WI38 (cell line): ENCODE data around the gene ABHD17B.
"Not testable (repeated sequence)": the region's sequence is repeated elsewhere in the genome, so short reads cannot be mapped to it uniquely, and the experiment has no call there.

Source experiments
- H3K4me3 ChIP-seq: 2 replicates; pipeline ENCODE4 v1.5.1; 2011; ENCODE audit warnings: low read depth, mild to moderate bottlenecking, control low read depth, low read length
- TF ChIP-seq, protein P1 (sequence below): IDR thresholded peaks from 2 replicates; pipeline ENCODE4 v1.5.1; 2012; ENCODE audit warnings: low read depth, mild to moderate bottlenecking, control low read depth, low read length

The ABHD17B gene

DNA sequence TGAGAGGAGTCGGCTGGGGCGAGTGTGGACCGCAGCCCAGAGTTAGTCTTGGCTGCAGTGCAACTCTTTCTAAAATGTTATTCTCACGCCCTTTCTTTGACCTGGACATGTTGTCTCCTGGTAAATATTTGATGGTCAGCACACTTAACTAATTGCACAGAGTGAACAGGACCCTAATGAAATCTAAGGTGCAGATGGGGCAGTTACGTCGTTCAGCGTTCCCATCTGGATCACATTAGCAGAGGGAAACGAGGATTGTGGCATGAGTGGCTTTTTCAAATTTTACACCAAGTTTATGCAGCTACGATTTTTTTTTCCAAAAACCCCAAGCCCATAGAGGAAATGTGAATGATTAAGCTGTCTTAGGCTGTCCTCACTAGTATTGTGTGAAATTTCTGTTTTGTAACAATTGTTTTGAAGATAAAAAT, 929 bp upstream of the ABHD17B start:
- TF ChIP-seq, protein P1, sequence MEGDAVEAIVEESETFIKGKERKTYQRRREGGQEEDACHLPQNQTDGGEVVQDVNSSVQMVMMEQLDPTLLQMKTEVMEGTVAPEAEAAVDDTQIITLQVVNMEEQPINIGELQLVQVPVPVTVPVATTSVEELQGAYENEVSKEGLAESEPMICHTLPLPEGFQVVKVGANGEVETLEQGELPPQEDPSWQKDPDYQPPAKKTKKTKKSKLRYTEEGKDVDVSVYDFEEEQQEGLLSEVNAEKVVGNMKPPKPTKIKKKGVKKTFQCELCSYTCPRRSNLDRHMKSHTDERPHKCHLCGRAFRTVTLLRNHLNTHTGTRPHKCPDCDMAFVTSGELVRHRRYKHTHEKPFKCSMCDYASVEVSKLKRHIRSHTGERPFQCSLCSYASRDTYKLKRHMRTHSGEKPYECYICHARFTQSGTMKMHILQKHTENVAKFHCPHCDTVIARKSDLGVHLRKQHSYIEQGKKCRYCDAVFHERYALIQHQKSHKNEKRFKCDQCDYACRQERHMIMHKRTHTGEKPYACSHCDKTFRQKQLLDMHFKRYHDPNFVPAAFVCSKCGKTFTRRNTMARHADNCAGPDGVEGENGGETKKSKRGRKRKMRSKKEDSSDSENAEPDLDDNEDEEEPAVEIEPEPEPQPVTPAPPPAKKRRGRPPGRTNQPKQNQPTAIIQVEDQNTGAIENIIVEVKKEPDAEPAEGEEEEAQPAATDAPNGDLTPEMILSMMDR = no peak
- peak overlapping the region; percentile 91 for H3K4me3 ChIP-seq

DNA sequence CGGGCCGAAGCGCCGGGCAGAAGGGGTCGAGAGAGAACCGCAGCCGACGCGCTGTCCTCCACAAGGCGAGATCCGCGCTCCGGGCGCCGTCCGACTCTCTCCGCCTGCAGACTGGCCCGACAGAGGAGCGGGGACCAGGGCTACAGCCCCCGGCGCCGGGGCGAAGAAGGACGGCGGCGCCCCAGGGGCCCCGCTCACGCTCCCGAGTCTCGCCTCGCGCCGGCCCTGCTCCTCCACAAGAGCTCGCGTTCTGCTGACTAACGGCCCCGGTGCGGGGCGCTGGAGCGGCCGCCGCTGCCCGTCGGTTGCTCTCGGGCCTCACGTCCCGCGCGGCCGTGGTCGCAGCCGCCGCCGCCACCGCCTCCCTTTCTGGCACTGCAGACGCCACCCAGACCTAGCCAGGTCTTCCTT, 338 bp downstream of the ABHD17B start:
- TF ChIP-seq, protein P1 = no peak
- peak overlapping the region; percentile 91 for H3K4me3 ChIP-seq

DNA sequence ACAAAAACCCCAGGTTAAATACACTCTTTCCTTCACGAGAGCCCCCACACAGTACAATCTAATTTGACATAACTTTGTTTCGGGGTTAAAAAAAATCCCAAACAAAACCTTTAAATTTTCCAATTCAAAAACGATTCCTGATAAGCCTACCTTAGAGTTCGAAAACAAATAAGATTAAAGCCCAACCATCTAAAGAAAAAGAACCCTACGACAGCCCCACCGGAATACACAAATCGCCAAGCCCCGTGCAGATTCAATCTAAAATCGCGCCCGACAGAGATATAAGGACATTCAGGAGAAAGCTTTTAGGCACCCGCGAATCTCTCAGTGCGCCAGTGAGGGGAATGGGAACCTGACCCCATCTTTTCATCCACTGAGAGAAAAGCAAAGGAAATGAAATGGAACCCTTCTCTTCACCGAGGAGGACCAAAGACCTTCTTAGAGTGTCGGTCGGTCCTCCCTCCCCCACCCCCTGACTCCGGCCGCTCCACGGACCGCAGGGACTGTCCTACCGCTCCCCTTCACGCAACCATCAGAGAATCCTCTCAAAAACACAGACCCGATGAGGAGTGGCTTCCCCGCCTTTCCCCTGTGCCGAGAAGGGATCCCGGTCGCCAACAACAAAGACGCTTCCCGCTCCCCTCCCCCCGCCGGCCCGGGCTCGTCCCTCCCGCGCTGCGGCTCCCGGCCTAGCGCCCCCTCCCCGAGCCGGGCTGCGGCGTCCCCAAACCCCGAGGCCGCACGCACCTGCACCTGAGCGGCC, 925 bp downstream of the ABHD17B start:
- peak overlapping the region; percentile 91 for H3K4me3 ChIP-seq
- TF ChIP-seq, protein P1 = no peak

DNA sequence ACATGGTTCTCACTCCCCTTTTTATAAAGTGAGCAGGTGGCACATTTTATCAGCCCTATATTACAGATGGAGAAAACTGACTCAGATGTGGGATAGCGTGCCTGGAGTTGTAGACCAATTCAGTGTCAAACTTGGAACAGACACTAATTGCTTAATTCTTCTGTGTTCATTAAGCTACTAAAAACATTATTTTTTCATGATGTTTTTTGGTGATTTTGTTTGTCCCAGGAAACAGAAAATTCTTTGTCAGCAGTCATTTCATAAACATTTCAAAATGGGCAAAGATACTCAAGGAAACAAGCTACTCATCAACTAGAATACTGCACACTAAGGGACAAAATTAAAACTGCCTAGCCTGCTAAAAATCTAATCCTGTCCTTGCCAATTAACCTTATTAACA, 2.2 kb downstream of the ABHD17B start:
- TF ChIP-seq, protein P1 = no peak
- H3K4me3 ChIP-seq = peak overlapping the region; percentile 91

DNA sequence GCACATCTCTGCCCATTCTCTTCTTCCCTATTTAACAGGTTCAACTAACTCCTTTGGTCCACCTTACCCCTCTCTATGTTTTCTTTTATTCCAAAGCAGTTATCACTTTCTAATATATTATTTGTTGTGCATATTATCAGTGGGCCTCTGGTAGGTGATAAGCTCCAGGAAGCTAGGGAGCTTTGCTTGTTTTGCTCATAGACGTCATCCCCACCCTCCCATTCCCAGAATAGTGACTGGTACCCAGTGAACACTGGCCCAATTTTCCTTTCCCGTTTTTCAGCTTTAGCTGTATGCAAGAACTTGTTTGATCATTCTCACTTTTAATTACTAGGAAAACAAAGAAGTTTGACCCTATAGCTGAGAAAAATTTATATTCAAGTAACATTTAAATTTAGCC, 6.9 kb downstream of the ABHD17B start:
- TF ChIP-seq, protein P1 = no peak
- no peak overlapping the region for H3K4me3 ChIP-seq

DNA sequence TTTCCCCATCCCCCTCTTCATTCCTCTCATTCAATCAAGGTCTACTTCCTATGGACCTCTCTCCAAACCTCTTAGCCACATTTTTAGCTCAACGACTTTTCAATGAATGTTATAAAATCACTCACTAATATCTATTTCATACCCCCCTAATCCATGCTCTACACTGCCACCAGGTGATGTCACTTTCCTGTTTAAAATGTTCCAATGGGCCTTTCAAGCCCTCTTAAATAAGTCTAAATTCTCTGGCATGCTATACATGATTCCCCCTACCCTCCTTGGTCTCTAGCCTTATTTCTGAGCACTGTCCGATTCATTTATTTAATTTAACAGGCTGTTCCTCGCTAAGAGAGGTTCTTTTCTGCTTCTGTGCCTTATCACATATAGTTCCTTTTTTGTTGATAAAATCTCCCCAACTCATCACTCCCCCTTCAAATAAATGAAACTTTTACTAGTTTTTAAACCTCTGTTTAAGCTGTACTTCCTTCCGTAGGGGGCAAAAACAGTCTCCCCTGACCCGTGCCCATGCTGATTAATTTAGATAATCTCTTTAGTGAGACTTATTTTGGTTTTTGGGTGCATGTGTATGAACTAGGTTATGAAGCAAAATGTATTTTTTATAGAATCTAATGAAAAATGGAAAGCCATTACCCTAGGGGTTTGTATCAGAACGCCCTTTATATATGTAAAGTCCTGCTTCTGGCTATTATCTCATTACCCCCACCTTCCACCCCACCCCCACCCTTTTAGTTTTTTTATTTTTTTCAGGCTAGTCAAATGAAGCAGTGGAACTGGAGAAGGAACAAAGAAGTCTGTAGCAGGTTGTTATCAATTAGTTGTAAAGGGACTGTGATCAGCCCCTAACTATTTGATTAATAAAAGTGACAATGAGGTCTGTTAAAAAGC, 9.0 kb downstream of the ABHD17B start:
- TF ChIP-seq, protein P1 = no peak
- H3K4me3 ChIP-seq = no peak overlapping the region

DNA sequence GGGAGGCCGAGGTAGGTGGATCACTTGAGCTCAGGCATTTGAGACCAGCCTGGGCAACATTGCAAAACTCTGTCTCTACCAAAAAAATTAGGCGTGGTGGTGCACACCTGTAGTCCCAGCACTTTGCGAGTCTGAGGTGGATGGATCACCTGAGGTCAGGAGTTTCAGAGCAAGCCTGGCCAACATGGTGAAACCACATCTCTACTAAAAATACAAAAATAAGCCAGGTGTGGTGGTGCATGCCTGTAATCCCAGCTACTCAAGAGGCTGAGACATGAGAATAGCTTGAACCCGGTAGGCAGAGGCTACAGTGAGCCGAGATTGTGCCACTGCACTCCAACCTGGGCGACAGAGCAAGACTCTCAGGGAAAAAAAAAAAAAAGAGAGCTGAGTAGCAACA, 12.2 kb downstream of the ABHD17B start:
- H3K4me3 ChIP-seq = not testable (repeated sequence)
